ENCODE measurements around the gene TDRD7. TPM values are rescaled to one million over a fixed set of nuclear protein-coding genes. Genes with fewer than 3 reads are reported as not detected.

Gene TDRD7
- total and polyA plus RNA-seq, 2 experiments from 2014 or later = 4.2 to 4.5 TPM

- Histone ChIP-seq H3K27ac (peak overlapping the region; percentile 31), H3K36me3 (no peaks in the 10 kb centered on the region), H3K9me3 (ENCODE audit: low read depth) (no peaks in the 10 kb centered on the region), H3K27me3 (no peaks in the 10 kb centered on the region), H3K4me1 (ENCODE audit: low read depth) (no peaks in the 10 kb centered on the region), H3K4me3 (no peak overlapping the region)
- peak; percentile 81 to 87 for DNase-seq (ENCODE audit: low read depth in 1 of 2, low spot score in 1 of 2)
- peak; percentile 86 for TF ChIP-seq CTCF (IDR thresholded peaks at IDR 0.05; ENCODE audit: low read depth, low read length)
Measured at GRCh38 chr9:97468658-97469448, 57.0 kb downstream of the TDRD7 start.

- Histone ChIP-seq H3K27ac (no peak overlapping the region), H3K27me3 (no peaks in the 10 kb centered on the region), H3K4me3 (no peak overlapping the region), H3K4me1 (ENCODE audit: low read depth) (no peaks in the 10 kb centered on the region), H3K36me3 (no peaks in the 10 kb centered on the region), H3K9me3 (ENCODE audit: low read depth) (no peaks in the 10 kb centered on the region)
- peak; percentile 9 for TF ChIP-seq CTCF (IDR thresholded peaks at IDR 0.05; ENCODE audit: low read depth, low read length)
- DNase-seq (ENCODE audit: low read depth in 1 of 2, low spot score in 1 of 2) = peak in 1 of 2 donors; percentile 38
Measured at GRCh38 chr9:97470076-97470475, 58.2 kb downstream of the TDRD7 start.

GRCh38 chr9:97473717-97474116, 61.8 kb downstream of the TDRD7 start:
- Histone ChIP-seq H3K9me3 (ENCODE audit: low read depth) (no peaks in the 10 kb centered on the region), H3K27me3 (no peaks in the 10 kb centered on the region), H3K27ac (no peak overlapping the region), H3K4me1 (ENCODE audit: low read depth) (no peaks in the 10 kb centered on the region), H3K4me3 (no peak overlapping the region), H3K36me3 (no peaks in the 10 kb centered on the region)
- DNase-seq (ENCODE audit: low read depth in 1 of 2, low spot score in 1 of 2) = no peak
- no peak for TF ChIP-seq CTCF (IDR thresholded peaks at IDR 0.05; ENCODE audit: low read depth, low read length)

DNA sequence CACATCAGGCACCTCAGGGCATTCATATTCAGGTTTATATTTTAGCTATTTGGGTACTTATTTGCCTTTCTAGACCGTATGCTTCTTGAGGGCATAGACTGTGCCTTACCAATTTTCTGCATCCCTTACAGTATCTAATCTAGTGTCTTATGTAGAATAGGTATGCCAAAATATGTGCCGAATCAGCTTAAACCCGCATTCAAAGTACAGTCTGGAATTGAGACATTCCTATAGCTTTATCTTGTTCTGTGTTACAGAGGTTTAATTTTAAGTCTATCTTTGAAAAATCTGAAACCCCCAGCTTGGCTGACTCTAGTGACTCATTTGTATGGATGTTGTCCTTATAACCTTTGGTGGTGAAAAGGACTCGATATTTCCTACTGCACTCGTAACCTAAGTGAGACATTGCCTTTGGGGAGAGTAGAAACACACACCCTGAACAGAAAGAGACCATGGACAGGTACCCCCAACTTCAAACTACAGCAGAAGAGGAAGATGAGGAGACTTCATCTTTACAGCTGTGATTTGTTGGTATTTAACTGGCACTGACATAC, 62.6 kb downstream of the TDRD7 start:
- no peak overlapping the region for H3K4me3 ChIP-seq
- no peaks in the 10 kb centered on the region for H3K36me3 ChIP-seq
- no peaks in the 10 kb centered on the region for H3K9me3 ChIP-seq (ENCODE audit: low read depth)
- no peak for TF ChIP-seq CTCF (IDR thresholded peaks at IDR 0.05; ENCODE audit: low read depth, low read length)
- no peak overlapping the region for H3K27ac ChIP-seq
- H3K4me1 ChIP-seq (ENCODE audit: low read depth) = no peaks in the 10 kb centered on the region
- DNase-seq (ENCODE audit: low read depth in 1 of 2, low spot score in 1 of 2) = no peak
- no peaks in the 10 kb centered on the region for H3K27me3 ChIP-seq

- Histone ChIP-seq H3K27ac (no peak overlapping the region), H3K4me1 (ENCODE audit: low read depth) (no peaks in the 10 kb centered on the region), H3K4me3 (no peak overlapping the region), H3K36me3 (no peaks in the 10 kb centered on the region), H3K27me3 (no peaks in the 10 kb centered on the region), H3K9me3 (ENCODE audit: low read depth) (no peaks in the 10 kb centered on the region)
- no peak for TF ChIP-seq CTCF (IDR thresholded peaks at IDR 0.05; ENCODE audit: low read depth, low read length)
- no peak for DNase-seq (ENCODE audit: low read depth in 1 of 2, low spot score in 1 of 2)
Measured at GRCh38 chr9:97475059-97475458, 63.2 kb downstream of the TDRD7 start.

Measured in cardiac muscle cell (in vitro differentiated cells and primary cell).